ENCODE measurements around the gene CACNA2D3. TPM values are rescaled to one million over a fixed set of nuclear protein-coding genes. Genes with fewer than 3 reads are reported as not detected.

CACNA2D3 gene
- polyA plus RNA-seq, 1 donor (not counting 4 experiments of a cell fraction or from before 2014, with no cell fraction given): 0.08 TPM

GRCh38 chr3:54079314-54079713 lies 43.0 kb upstream of the CACNA2D3 start:
- no peak overlapping the region for H2AFZ ChIP-seq (ENCODE audit: control insufficient read depth, low read length)
- no peak for FAIRE-seq
- no peak for DNase-seq (ENCODE audit: low read depth, low spot score)
- dilution Hi-C loops (cut with MboI; ENCODE audit: extremely low pct_ligation_motif_present, low sequenced_read_pairs): no loop called here
- H3K27ac ChIP-seq (ENCODE audit: control insufficient read depth, insufficient read depth, low read length): no peak overlapping the region
- H3K27me3 ChIP-seq (ENCODE audit: control insufficient read depth, extremely low read depth, insufficient read depth, low read length): peaks cover 4% of the 10 kb centered on the region
- no peak overlapping the region for H3K9ac ChIP-seq (ENCODE audit: control insufficient read depth, extremely low read depth, insufficient read depth, low read length)
- TF ChIP-seq CTCF (optimal IDR thresholded peaks at IDR 0.05 in 1 of 3, IDR thresholded peaks at IDR 0.05 in 1 of 3, conservative IDR thresholded peaks at IDR 0.05 in 1 of 3; ENCODE audit: extremely low read depth in 1 of 3, insufficient read depth in 2 of 3, low read length in 3 of 3): no peak
- no peak for TF ChIP-seq EZH2 (IDR thresholded peaks at IDR 0.05; ENCODE audit: low read length)
- H3K9me1 ChIP-seq (ENCODE audit: control insufficient read depth, extremely low read depth, insufficient read depth, low read length): no peaks in the 10 kb centered on the region
- no peaks in the 10 kb centered on the region for H4K20me1 ChIP-seq (ENCODE audit: control insufficient read depth, extremely low read depth, insufficient read depth, low read length)
- H3K4me2 ChIP-seq (ENCODE audit: control insufficient read depth, extremely low read depth, insufficient read depth, low read depth, low read length): no peak overlapping the region
- H3K79me2 ChIP-seq (ENCODE audit: control insufficient read depth, insufficient read depth, low read length): no peaks in the 10 kb centered on the region
- H3K4me1 ChIP-seq (ENCODE audit: control insufficient read depth, extremely low read depth, insufficient read depth, low read length): no peaks in the 10 kb centered on the region
- no peak overlapping the region for H3K4me3 ChIP-seq (ENCODE audit: control insufficient read depth in 2 of 3, extremely low read depth in 1 of 3, insufficient read depth in 2 of 3, low read depth in 1 of 3, low read length in 3 of 3)
- H3K9me3 ChIP-seq (ENCODE audit: control insufficient read depth, low read depth, low read length): no peaks in the 10 kb centered on the region
- H3K36me3 ChIP-seq (ENCODE audit: control insufficient read depth in 2 of 2, extremely low read depth in 1 of 2, insufficient read depth in 2 of 2, low read length in 2 of 2): no peaks in the 10 kb centered on the region

GRCh38 chr3:54079730-54080325 lies 42.5 kb upstream of the CACNA2D3 start:
- Histone ChIP-seq H2AFZ (ENCODE audit: control insufficient read depth, low read length) (no peak overlapping the region), H3K4me3 (ENCODE audit: control insufficient read depth in 2 of 3, extremely low read depth in 1 of 3, insufficient read depth in 2 of 3, low read depth in 1 of 3, low read length in 3 of 3) (no peak overlapping the region), H3K4me1 (ENCODE audit: control insufficient read depth, extremely low read depth, insufficient read depth, low read length) (no peaks in the 10 kb centered on the region), H3K36me3 (ENCODE audit: control insufficient read depth in 2 of 2, extremely low read depth in 1 of 2, insufficient read depth in 2 of 2, low read length in 2 of 2) (no peaks in the 10 kb centered on the region), H3K9ac (ENCODE audit: control insufficient read depth, extremely low read depth, insufficient read depth, low read length) (no peak overlapping the region), H3K9me3 (ENCODE audit: control insufficient read depth, low read depth, low read length) (no peaks in the 10 kb centered on the region), H3K79me2 (ENCODE audit: control insufficient read depth, insufficient read depth, low read length) (no peaks in the 10 kb centered on the region), H3K4me2 (ENCODE audit: control insufficient read depth, extremely low read depth, insufficient read depth, low read depth, low read length) (no peak overlapping the region), H3K27ac (ENCODE audit: control insufficient read depth, insufficient read depth, low read length) (no peak overlapping the region), H4K20me1 (ENCODE audit: control insufficient read depth, extremely low read depth, insufficient read depth, low read length) (no peaks in the 10 kb centered on the region), H3K27me3 (ENCODE audit: control insufficient read depth, extremely low read depth, insufficient read depth, low read length) (peaks cover 4% of the 10 kb centered on the region), H3K9me1 (ENCODE audit: control insufficient read depth, extremely low read depth, insufficient read depth, low read length) (no peaks in the 10 kb centered on the region)
- dilution Hi-C loops (cut with MboI; ENCODE audit: extremely low pct_ligation_motif_present, low sequenced_read_pairs): no loop called here
- FAIRE-seq (no peak), DNase-seq (ENCODE audit: low read depth, low spot score) (no peak)
- TF ChIP-seq CTCF (optimal IDR thresholded peaks at IDR 0.05 in 1 of 3, IDR thresholded peaks at IDR 0.05 in 1 of 3, conservative IDR thresholded peaks at IDR 0.05 in 1 of 3; ENCODE audit: extremely low read depth in 1 of 3, insufficient read depth in 2 of 3, low read length in 3 of 3) (no peak), EZH2 (IDR thresholded peaks at IDR 0.05; ENCODE audit: low read length) (no peak)
